Breast epithelium (tissue), 3 donors: Measurements from ENCODE around the gene CACNA1H.

Experiments
- CTCF ChIP-seq, 3 donors: fragments of 450-650 bp; IDR thresholded peaks; one replicate each; pipeline ENCODE4 v1.5.1; 2016 to 2017; ENCODE audit warnings: antibody characterized with exemption in 3 of 3, mild to moderate bottlenecking in 3 of 3, moderate library complexity in 3 of 3
- POLR2A ChIP-seq: fragments of 450-650 bp; IDR thresholded peaks from one replicate; pipeline ENCODE4 v1.6.1; 2016; ENCODE audit warnings: antibody characterized with exemption, mild to moderate bottlenecking, moderate library complexity

- TF ChIP-seq POLR2A, result no peak
- TF ChIP-seq CTCF (IDR thresholded peaks at IDR 0.05), result peak in 2 of 3 donors; percentile 53 to 61
Measured at GRCh38 chr16:1105888-1106620, 46.9 kb upstream of the CACNA1H start.
